IPS-18a (cell line): ENCODE data around the gene TET3.

Experiments used
- H3K27ac ChIP-seq: one replicate; pipeline ENCODE4 v1.5.1; 2013; ENCODE audit warnings: low read length
- H3K27me3 ChIP-seq: one replicate; pipeline ENCODE4 v1.6.1; 2013; ENCODE audit warnings: mild to moderate bottlenecking, low read length; ENCODE audit not compliant: control insufficient read depth, insufficient read depth
- H3K36me3 ChIP-seq: one replicate; pipeline ENCODE4 v1.6.1; 2013; ENCODE audit warnings: low read depth, low read length; ENCODE audit not compliant: control insufficient read depth
- H3K4me1 ChIP-seq: one replicate; pipeline ENCODE4 v1.6.1; 2013; ENCODE audit warnings: low read depth, low read length; ENCODE audit not compliant: control insufficient read depth
- H3K4me3 ChIP-seq: one replicate; pipeline ENCODE4 v1.5.1; 2013; ENCODE audit warnings: low read length
- H3K9ac ChIP-seq: one replicate; pipeline ENCODE4 v1.6.1; 2013; ENCODE audit warnings: mild to moderate bottlenecking, low read length, moderate library complexity
- H3K9me3 ChIP-seq: one replicate; pipeline ENCODE4 v1.6.1; 2013; ENCODE audit warnings: low read depth, low read length; ENCODE audit not compliant: control insufficient read depth

The TET3 gene

DNA sequence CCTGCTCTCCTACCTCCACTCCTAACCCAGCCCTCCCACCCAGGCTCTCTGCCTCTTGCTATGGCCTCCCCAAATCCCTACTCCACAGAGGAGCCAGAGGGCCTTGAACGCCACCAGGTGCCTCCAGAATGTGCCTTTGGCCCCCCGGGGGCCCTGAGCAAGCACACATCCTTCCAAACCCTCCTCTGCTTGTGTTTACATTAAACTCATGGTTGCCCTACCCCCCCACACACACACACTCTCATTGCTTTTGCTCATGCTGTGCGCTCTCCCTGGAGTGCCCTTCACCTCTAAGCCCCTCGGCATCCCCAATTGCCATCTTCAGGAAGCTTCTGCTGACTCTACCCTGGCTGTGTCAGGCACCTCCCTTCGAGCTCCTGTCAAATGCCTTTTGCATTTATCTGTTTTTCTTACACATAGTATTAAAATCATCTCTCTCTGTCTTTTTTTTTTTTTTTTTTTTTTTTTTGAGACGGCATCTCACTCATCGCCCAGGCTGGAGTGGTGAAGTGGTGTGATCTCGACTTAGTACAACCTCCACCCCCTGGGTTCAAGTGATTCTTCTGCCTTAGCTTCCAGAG is 16.3 kb upstream of the TET3 start:
- no peak overlapping the region for H3K9ac ChIP-seq
- no peaks in the 10 kb centered on the region for H3K27me3 ChIP-seq
- no peak overlapping the region for H3K27ac ChIP-seq
- H3K36me3 ChIP-seq: no peaks in the 10 kb centered on the region
- no peak overlapping the region for H3K4me3 ChIP-seq
- H3K4me1 ChIP-seq: no peaks in the 10 kb centered on the region
- no peaks in the 10 kb centered on the region for H3K9me3 ChIP-seq

GRCh38 chr2:73969356-73969755 is 15.4 kb upstream of the TET3 start:
- H3K4me1 ChIP-seq: no peaks in the 10 kb centered on the region

GRCh38 chr2:73970141-73970803 is 14.4 kb upstream of the TET3 start:
- Histone ChIP-seq H3K27me3 (no peaks in the 10 kb centered on the region), H3K36me3 (no peaks in the 10 kb centered on the region), H3K4me1 (no peaks in the 10 kb centered on the region), H3K9ac (no peak overlapping the region), H3K9me3 (no peaks in the 10 kb centered on the region), H3K27ac (no peak overlapping the region), H3K4me3 (no peak overlapping the region)

More at GRCh38 chr2:73969356-73969755, 15.4 kb upstream of the TET3 start:
- H3K9me3 ChIP-seq: no peaks in the 10 kb centered on the region
- no peaks in the 10 kb centered on the region for H3K27me3 ChIP-seq
- H3K9ac ChIP-seq: no peak overlapping the region
- no peak overlapping the region for H3K4me3 ChIP-seq
- no peak overlapping the region for H3K27ac ChIP-seq
- H3K36me3 ChIP-seq: no peaks in the 10 kb centered on the region

- H3K27ac ChIP-seq: no peak overlapping the region
- H3K9ac ChIP-seq: no peak overlapping the region
- H3K4me1 ChIP-seq: no peaks in the 10 kb centered on the region
- no peak overlapping the region for H3K4me3 ChIP-seq
- no peaks in the 10 kb centered on the region for H3K36me3 ChIP-seq
- H3K9me3 ChIP-seq: no peaks in the 10 kb centered on the region
- no peaks in the 10 kb centered on the region for H3K27me3 ChIP-seq
These were observed 13.7 kb upstream of the TET3 start for GRCh38 chr2:73970850-73971471.

DNA sequence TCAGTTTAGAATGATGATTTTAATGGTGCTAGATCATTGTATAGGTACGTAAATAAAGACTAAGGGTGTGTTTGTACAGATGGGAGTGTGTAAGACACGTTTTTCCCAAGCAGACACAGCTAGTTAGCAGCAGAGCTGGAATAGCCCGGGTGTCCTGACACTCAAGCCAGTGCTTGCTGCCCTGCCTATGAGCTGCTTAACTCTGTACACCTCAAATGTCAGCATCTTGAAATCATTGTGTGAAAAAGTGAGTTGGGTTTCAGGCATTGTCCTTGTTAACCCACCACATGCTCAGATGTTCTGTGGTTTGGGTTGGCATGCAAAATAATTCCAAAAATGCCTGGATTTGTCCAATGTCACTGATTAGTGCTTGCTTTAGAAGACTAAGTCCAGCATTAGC is 13.0 kb upstream of the TET3 start:
- H3K4me1 ChIP-seq: no peaks in the 10 kb centered on the region
- no peak overlapping the region for H3K9ac ChIP-seq
- H3K27me3 ChIP-seq: no peaks in the 10 kb centered on the region
- no peaks in the 10 kb centered on the region for H3K9me3 ChIP-seq
- no peak overlapping the region for H3K4me3 ChIP-seq
- no peaks in the 10 kb centered on the region for H3K36me3 ChIP-seq
- H3K27ac ChIP-seq: no peak overlapping the region

- Histone ChIP-seq H3K9ac (no peak overlapping the region), H3K4me1 (no peaks in the 10 kb centered on the region), H3K27ac (no peak overlapping the region), H3K36me3 (no peaks in the 10 kb centered on the region), H3K4me3 (no peak overlapping the region), H3K27me3 (no peaks in the 10 kb centered on the region), H3K9me3 (no peaks in the 10 kb centered on the region)
These were observed 11.9 kb upstream of the TET3 start for GRCh38 chr2:73972846-73973245.

DNA sequence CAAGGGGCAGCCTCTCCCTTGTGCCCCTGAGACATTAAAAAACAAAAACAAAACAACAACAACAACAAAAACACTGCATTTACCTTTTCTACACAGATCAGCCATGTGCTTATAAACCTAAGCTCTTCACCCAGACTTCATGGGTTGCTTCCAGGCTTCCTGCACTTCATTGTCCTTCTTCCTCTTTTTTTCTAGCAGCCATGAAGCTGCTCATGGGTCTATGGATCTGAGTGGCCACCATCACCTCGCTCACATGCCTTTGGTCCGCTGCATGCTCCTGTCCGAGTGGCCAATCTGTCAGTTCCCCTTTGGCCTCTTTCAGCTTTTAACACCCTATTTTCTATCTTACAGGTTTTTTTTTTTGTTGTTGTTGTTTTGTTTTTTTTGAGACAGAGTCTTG is 9.0 kb upstream of the TET3 start:
- Histone ChIP-seq H3K9ac (no peak overlapping the region), H3K27me3 (peaks cover 16% of the 10 kb centered on the region), H3K4me3 (no peak overlapping the region), H3K4me1 (peaks cover 2% of the 10 kb centered on the region), H3K36me3 (no peaks in the 10 kb centered on the region), H3K9me3 (no peaks in the 10 kb centered on the region), H3K27ac (no peak overlapping the region)

- no peak overlapping the region for H3K4me3 ChIP-seq
- peaks cover 27% of the 10 kb centered on the region for H3K27me3 ChIP-seq
- no peaks in the 10 kb centered on the region for H3K36me3 ChIP-seq
- H3K9ac ChIP-seq: no peak overlapping the region
- H3K27ac ChIP-seq: no peak overlapping the region
- peaks cover 7% of the 10 kb centered on the region for H3K4me1 ChIP-seq
- H3K9me3 ChIP-seq: no peaks in the 10 kb centered on the region
These were observed 7.9 kb upstream of the TET3 start for GRCh38 chr2:73976803-73977202.

- no peak overlapping the region for H3K9ac ChIP-seq
- H3K9me3 ChIP-seq: no peaks in the 10 kb centered on the region
- H3K36me3 ChIP-seq: no peaks in the 10 kb centered on the region
- H3K4me1 ChIP-seq: peaks cover 10% of the 10 kb centered on the region
- no peak overlapping the region for H3K27ac ChIP-seq
- no peak overlapping the region for H3K4me3 ChIP-seq
- H3K27me3 ChIP-seq: peaks cover 34% of the 10 kb centered on the region
These were observed 7.2 kb upstream of the TET3 start for GRCh38 chr2:73977466-73977865.

GRCh38 chr2:73979021-73979420 is 5.7 kb upstream of the TET3 start:
- H3K9me3 ChIP-seq: no peaks in the 10 kb centered on the region
- H3K9ac ChIP-seq: no peak overlapping the region
- H3K4me1 ChIP-seq: peaks cover 10% of the 10 kb centered on the region
- H3K4me3 ChIP-seq: no peak overlapping the region
- no peaks in the 10 kb centered on the region for H3K36me3 ChIP-seq
- peaks cover 49% of the 10 kb centered on the region for H3K27me3 ChIP-seq
- no peak overlapping the region for H3K27ac ChIP-seq

DNA sequence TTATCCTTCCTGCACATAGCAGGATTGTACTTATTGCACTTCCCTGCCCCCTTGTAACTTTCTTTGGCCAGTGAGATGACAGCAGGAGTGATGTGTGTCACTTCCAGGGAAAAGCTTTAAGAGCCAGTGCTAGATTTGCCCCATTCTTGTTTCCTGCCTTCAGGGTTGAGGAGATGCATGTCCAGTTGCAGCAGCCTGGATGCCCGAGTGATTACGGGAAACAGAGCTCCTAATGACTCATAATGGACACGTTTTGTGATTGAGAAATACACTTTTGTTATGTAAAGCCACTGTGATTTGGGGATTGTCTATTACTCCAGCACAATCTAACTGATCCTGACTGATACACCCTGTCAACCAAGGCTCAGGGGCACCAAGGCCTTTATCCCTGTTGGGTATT is 5.0 kb upstream of the TET3 start:
- Histone ChIP-seq H3K4me3 (no peak overlapping the region), H3K27me3 (peaks cover 51% of the 10 kb centered on the region), H3K36me3 (no peaks in the 10 kb centered on the region), H3K27ac (no peak overlapping the region), H3K4me1 (peaks cover 10% of the 10 kb centered on the region), H3K9me3 (no peaks in the 10 kb centered on the region), H3K9ac (no peak overlapping the region)

DNA sequence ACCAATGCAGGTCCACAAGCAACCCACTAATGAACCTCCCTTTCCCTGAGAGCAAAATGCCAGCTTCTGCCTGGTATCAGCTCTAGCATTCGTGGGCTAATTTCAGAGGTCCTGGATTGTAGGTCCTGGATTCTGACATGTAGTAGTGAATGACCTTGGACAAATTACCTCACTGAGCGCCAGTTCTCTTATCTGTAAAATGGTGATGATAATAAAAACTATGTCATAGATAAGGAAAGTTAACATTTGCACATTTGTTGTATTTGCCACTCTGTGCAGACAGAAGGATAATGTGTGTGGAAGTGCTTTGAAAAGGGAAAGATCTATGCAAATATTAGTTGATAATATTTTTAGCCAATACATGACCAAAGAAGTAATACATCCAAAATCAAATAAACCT is 4.1 kb upstream of the TET3 start:
- Histone ChIP-seq H3K36me3 (no peaks in the 10 kb centered on the region), H3K9me3 (no peaks in the 10 kb centered on the region), H3K27ac (no peak overlapping the region), H3K4me3 (peak overlapping the region; percentile 50), H3K4me1 (peaks cover 10% of the 10 kb centered on the region), H3K9ac (peak overlapping the region; percentile 22), H3K27me3 (peaks cover 51% of the 10 kb centered on the region)
